Stimulated activated CD8-positive, alpha-beta memory T cell treated with anti-CD3 and anti-CD28 coated beads, Interleukin-7, amount 100 ng/mL, for 24 hours (primary cell): Measurements from ENCODE around the gene ZNF230.

Source experiments
- DNase-seq: peaks from one replicate; pipeline ENCODE4 v3.0.0-alpha.2; 2020; ENCODE audit warnings: low read depth

The ZNF230 gene

GRCh38 chr19:44002566-44003460, at the start of gene ZNF230:
TSS of gene ZNF230 (plus strand) at chr19:44002957. CDS start at chr19:44007079, 4,122 bp downstream.
- DNase-seq = peak; percentile 55

- DNase-seq = no peak
These were observed 45.9 kb upstream of the ZNF230 start for GRCh38 chr19:43956827-43957226.

- no peak for DNase-seq
These were observed 44.9 kb upstream of the ZNF230 start for GRCh38 chr19:43957891-43958290.

GRCh38 chr19:43960411-43960810, 42.3 kb upstream of the ZNF230 start:
- DNase-seq = no peak

GRCh38 chr19:43966079-43966694, 36.6 kb upstream of the ZNF230 start:
- no peak for DNase-seq

GRCh38 chr19:43976732-43977131, 26.0 kb upstream of the ZNF230 start:
- DNase-seq = no peak

- no peak for DNase-seq
These were observed 19.2 kb upstream of the ZNF230 start for GRCh38 chr19:43983544-43983911.

GRCh38 chr19:43983912-43984686, 18.7 kb upstream of the ZNF230 start, which contains the start of gene ZNF155:
TSS of gene ZNF155 (plus strand) at chr19:43984188. CDS start at chr19:43988544, 4,356 bp downstream.
- peak; percentile 50 for DNase-seq

GRCh38 chr19:43984687-43985000, 18.1 kb upstream of the ZNF230 start:
- DNase-seq = no peak

GRCh38 chr19:43997631-43998290, 5.0 kb upstream of the ZNF230 start:
- no peak for DNase-seq

- no peak for DNase-seq
These were observed 568 bp upstream of the ZNF230 start for GRCh38 chr19:44002212-44002565.

- no peak for DNase-seq
These were observed 778 bp downstream of the ZNF230 start for GRCh38 chr19:44003461-44004009.

- no peak for DNase-seq
These were observed 3.2 kb downstream of the ZNF230 start for GRCh38 chr19:44005973-44006372.

GRCh38 chr19:44007473-44007872, 4.7 kb downstream of the ZNF230 start:
- no peak for DNase-seq

GRCh38 chr19:44010468-44010867, 7.7 kb downstream of the ZNF230 start:
- DNase-seq = no peak

GRCh38 chr19:44019498-44019897, 16.7 kb downstream of the ZNF230 start:
- DNase-seq = no peak

- DNase-seq = no peak
These were observed 18.5 kb downstream of the ZNF230 start for GRCh38 chr19:44021221-44021620.

- DNase-seq = no peak
These were observed 22.1 kb downstream of the ZNF230 start for GRCh38 chr19:44024900-44025216.

GRCh38 chr19:44025217-44025936, 22.6 kb downstream of the ZNF230 start, which contains the start of gene ZNF222:
TSS of gene ZNF222 (plus strand) at chr19:44025379. CDS start at chr19:44025437, 58 bp downstream.
- DNase-seq = peak; percentile 41

GRCh38 chr19:44026622-44027021, 23.9 kb downstream of the ZNF230 start:
- DNase-seq = no peak

- DNase-seq = no peak
These were observed 29.3 kb downstream of the ZNF230 start for GRCh38 chr19:44032001-44032610.
